Stomach (tissue), 9 donors: ENCODE data around the gene DNAH10. TPM values are rescaled to one million over a fixed set of nuclear protein-coding genes. Genes with fewer than 3 reads are reported as not detected.

Experiments
- DNase-seq, 2 donors: peaks; one replicate each; pipeline versions ENCODE4 v3.0.0 to v3.0.0-alpha.2; 2013 to 2019
- H3K27ac ChIP-seq, 5 donors: fragments of 200-600 bp in 4 of 5; sonication (generic) in 4 of 5; one replicate each; pipeline ENCODE4 v1.5.1; 2013 to 2019; ENCODE audit warnings: mild to moderate bottlenecking in 1 of 5, moderate library complexity in 1 of 5
- H3K27me3 ChIP-seq, 3 donors: fragments of 200-600 bp; sonication (generic); one replicate each; pipeline ENCODE4 v1.5.1; 2017 to 2019; ENCODE audit warnings: mixed run types in 1 of 3
- H3K36me3 ChIP-seq, 4 donors: fragments of 200-600 bp; sonication (generic); 1 replicate in 3 of 4; 2 replicates in 1 of 4; pipeline ENCODE4 v1.5.1; 2016 to 2019
- H3K4me1 ChIP-seq, 4 donors: fragments of 200-600 bp; sonication (generic); one replicate each; pipeline ENCODE4 v1.5.1; 2016 to 2019
- H3K4me3 ChIP-seq, 4 donors: fragments of 200-600 bp; sonication (generic) in 3 of 4; one replicate each; pipeline ENCODE4 v1.5.1; 2016 to 2019; ENCODE audit warnings: mild to moderate bottlenecking in 1 of 4
- H3K9me3 ChIP-seq, 4 donors: fragments of 200-600 bp; sonication (generic); one replicate each; pipeline ENCODE4 v1.5.1; 2016 to 2019
- CTCF ChIP-seq, 7 experiments: fragments of 450-650 bp in 4 of 7; fragments of 200-600 bp in 3 of 7; sonication (generic) in 3 of 7; IDR thresholded peaks; one replicate each; pipeline ENCODE4 v1.5.1; 2016 to 2019; ENCODE audit warnings: antibody characterized with exemption in 7 of 7, control low read depth in 2 of 7, mild to moderate bottlenecking in 1 of 7
- EP300 ChIP-seq: sonication (generic); formaldehyde crosslinking; IDR thresholded peaks from one replicate; pipeline ENCODE4 v1.6.1; 2017; ENCODE audit warnings: antibody characterized with exemption
- POLR2A ChIP-seq, 4 donors: fragments of 450-650 bp; IDR thresholded peaks; one replicate each; pipeline ENCODE4 v1.6.1; 2016; ENCODE audit warnings: antibody characterized with exemption in 4 of 4, control low read depth in 2 of 4, mild to moderate bottlenecking in 1 of 4, moderate library complexity in 1 of 4
- POLR2AphosphoS5 ChIP-seq, 3 donors: sonication (generic); formaldehyde crosslinking; IDR thresholded peaks; one replicate each; pipeline ENCODE4 v1.6.1; 2016; ENCODE audit warnings: antibody characterized with exemption in 3 of 3
- WGBS, 5 donors: extraction: QIAGEN DNeasy Blood & Tissue Kit in 3 of 5; methylation state at CpG; one replicate each; pipeline versions ENCODE4 v1.1.5 to v1.1.7; 2013 to 2018; 5-methylcytosine and 5-hydroxymethylcytosine counted together
- intact Hi-C: fragments of 100-400 bp; cut with DNase I; formaldehyde crosslinking; loops from one replicate; pipeline ENCODE4 v1.15.1; 2023; ENCODE audit warnings: low total_unique reads
- polyA plus RNA-seq, 3 donors: library from polyadenylated mRNA; stranded (reverse); fragments of 200-250 nt; gene quantifications; one replicate each; pipeline ENCODE4 v1.2.3, GENCODE V29; 2013
- total RNA-seq, 5 donors: library from RNA; depleted of rRNA; stranded (reverse); fragments of >200 nt; gene quantifications; one replicate each; pipeline versions ENCODE4 v1.1.0 to v1.2.3, GENCODE V29; 2014 to 2016
- donor health status: healthy with polysubstance abuse.
- donor health status: Bipolar disorder and iron deficiency.
- donor health status: healthy.

Gene DNAH10
- total and polyA plus RNA-seq, 8 donors, result under 0.01 to 0.92 (median 0.15) TPM; not detected in 3

GRCh38 chr12:123727878-123728277 lies 34.2 kb upstream of the DNAH10 start:
- no peak for TF ChIP-seq POLR2AphosphoS5 (IDR thresholded peaks at IDR 0.05)
- no peak for TF ChIP-seq EP300
- TF ChIP-seq CTCF (IDR thresholded peaks at IDR 0.05), result no peak
- no peak overlapping the region for H3K27ac ChIP-seq
- no peaks in the 10 kb centered on the region for H3K27me3 ChIP-seq
- 70 to 76% (median 73%) methylated on average over 3 of the region's 3 CpGs for WGBS, 5 donors
- H3K4me3 ChIP-seq, result no peak overlapping the region
- H3K4me1 ChIP-seq, result no peaks in the 10 kb centered on the region
- peaks cover 35 to 100% (median 99%) of the 10 kb centered on the region in 4 donors for H3K36me3 ChIP-seq
- DNase-seq, result no peak
- no peaks in the 10 kb centered on the region for H3K9me3 ChIP-seq
- intact Hi-C loops, result no loop called here

- no peak overlapping the region for H3K4me3 ChIP-seq
- WGBS, 5 donors, result 68 to 87% (median 79%) methylated on average over 2 of the region's 2 CpGs
- H3K27me3 ChIP-seq, result no peaks in the 10 kb centered on the region
- TF ChIP-seq POLR2A (IDR thresholded peaks at IDR 0.05) (no peak), EP300 (no peak), CTCF (IDR thresholded peaks at IDR 0.05) (no peak), POLR2AphosphoS5 (IDR thresholded peaks at IDR 0.05) (no peak)
- no peaks in the 10 kb centered on the region for H3K4me1 ChIP-seq
- intact Hi-C loops, result no loop called here
- no peak for DNase-seq
- no peak overlapping the region for H3K27ac ChIP-seq
- H3K9me3 ChIP-seq, result no peaks in the 10 kb centered on the region
- peaks cover 50 to 100% (median 99%) of the 10 kb centered on the region in 4 donors for H3K36me3 ChIP-seq
Measured at GRCh38 chr12:123731596-123731995, 30.5 kb upstream of the DNAH10 start.

GRCh38 chr12:123732251-123732650 lies 29.9 kb upstream of the DNAH10 start:
- peaks cover 50 to 100% (median 99%) of the 10 kb centered on the region in 4 donors for H3K36me3 ChIP-seq
- WGBS, 5 donors, result 92 to 95% (median 93%) methylated on average over 12 of the region's 12 CpGs
- H3K9me3 ChIP-seq, result no peaks in the 10 kb centered on the region
- no peak overlapping the region for H3K27ac ChIP-seq
- no peak for DNase-seq
- no peak overlapping the region for H3K4me3 ChIP-seq
- TF ChIP-seq CTCF (IDR thresholded peaks at IDR 0.05), result no peak
- no peak for TF ChIP-seq POLR2AphosphoS5 (IDR thresholded peaks at IDR 0.05)
- TF ChIP-seq POLR2A (IDR thresholded peaks at IDR 0.05), result no peak
- TF ChIP-seq EP300, result no peak
- H3K27me3 ChIP-seq, result no peaks in the 10 kb centered on the region
- no peaks in the 10 kb centered on the region for H3K4me1 ChIP-seq
- intact Hi-C loops, result no loop called here

- intact Hi-C loops, result no loop called here
- DNase-seq, result no peak
- H3K4me3 ChIP-seq, result no peak overlapping the region
- H3K36me3 ChIP-seq, result peaks cover 47 to 100% (median 99%) of the 10 kb centered on the region in 4 donors
- no peaks in the 10 kb centered on the region for H3K27me3 ChIP-seq
- TF ChIP-seq POLR2AphosphoS5 (IDR thresholded peaks at IDR 0.05) (no peak), POLR2A (IDR thresholded peaks at IDR 0.05) (no peak), EP300 (no peak), CTCF (IDR thresholded peaks at IDR 0.05) (no peak)
- H3K27ac ChIP-seq, result no peak overlapping the region
- no peaks in the 10 kb centered on the region for H3K4me1 ChIP-seq
- WGBS, 5 donors, result 80 to 90% (median 88%) methylated on average over 9 to 10 of the region's 10 CpGs
- no peaks in the 10 kb centered on the region for H3K9me3 ChIP-seq
Measured at GRCh38 chr12:123733229-123733628, 28.9 kb upstream of the DNAH10 start.
